CD4-positive, alpha-beta T cell treated with Interleukin-15 for 4 hours (primary cell): ENCODE data around the gene ABTB2.

ENCODE experiments used
- DNase-seq: peaks from one replicate; pipeline ENCODE4 v3.0.0-alpha.2; 2020; ENCODE audit warnings: low spot score

ABTB2 gene

GRCh38 chr11:34341931-34342533 is 15.8 kb downstream of the ABTB2 start:
- no peak for DNase-seq

DNA sequence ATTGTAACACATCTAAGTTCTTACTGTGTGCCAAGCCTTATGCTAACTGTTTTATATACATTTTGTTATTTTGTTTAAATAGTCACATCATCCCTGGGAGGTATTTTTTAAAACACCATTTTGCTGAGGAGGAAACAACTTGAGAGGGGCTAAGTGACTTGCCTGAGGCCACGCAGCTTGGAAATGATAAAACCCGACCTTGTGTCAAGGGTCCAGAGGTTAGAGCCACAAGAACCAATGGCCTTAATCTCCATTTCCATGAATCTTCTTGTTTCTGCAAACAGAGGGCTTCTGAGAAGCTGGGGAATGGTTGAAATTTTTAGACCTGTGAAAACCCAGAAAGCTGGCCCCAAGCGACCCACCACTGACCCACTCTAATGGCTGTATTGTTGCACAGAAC is 16.7 kb downstream of the ABTB2 start:
- DNase-seq = no peak

DNA sequence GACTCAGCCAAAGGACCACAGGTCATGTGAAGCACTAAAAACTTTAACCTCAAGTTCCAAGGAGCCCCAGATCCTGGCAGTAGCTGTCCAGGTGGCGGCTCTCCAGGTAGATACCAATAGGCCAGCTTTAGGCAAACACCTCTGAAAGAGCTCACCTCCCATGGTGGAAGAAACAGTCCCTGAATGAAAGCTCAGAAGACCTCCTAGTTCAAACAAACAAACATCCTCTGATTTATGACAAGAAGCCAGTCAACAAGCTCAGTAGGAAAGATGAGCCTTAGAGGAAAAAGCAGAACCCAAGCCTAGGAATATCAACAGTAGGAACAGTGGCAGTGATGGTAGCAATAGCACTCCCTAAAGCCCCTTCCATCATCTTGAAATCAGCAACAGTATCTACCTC is 17.2 kb downstream of the ABTB2 start:
- no peak for DNase-seq

DNA sequence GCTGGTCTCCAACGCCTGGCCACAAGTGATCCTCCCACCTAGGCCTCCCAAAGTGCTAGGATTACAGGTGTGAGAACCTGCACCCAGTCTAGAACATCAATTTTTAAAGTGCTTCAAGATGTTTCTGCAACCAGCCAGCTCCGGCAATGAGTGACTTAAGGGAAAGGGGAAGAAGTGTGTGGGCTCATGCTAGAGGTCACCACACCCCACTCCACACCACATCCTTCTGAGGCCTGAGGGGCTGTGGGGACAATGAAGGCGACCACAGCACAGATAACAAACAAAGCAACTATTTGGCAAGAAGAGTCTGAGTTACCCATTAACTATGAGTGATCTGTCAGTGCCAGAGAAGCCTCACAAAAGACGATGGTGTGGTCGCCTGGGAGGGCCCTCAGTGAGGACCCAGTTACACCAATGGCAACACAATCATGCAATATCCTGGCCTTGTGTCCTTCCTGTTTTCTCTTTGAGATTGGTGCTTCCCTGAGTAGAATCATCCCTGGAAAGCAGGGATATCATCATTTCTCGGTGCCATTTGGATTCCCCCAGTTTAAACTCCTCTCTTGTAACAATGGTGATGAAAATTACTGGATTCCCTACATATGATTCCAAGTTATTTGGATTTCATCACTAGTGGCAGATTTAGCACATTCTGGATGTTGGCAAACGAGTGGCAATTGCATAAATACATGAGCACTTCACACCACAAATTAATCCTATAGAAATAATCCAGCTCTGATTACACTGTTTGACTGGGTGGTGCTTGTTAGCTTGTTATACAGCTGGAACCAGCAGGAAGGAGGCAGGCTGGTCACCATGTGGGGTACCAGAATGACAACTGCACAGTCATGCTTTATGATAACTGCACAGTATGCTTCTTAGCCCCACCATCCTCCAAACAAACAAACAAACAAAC is 18.4 kb downstream of the ABTB2 start:
- no peak for DNase-seq

GRCh38 chr11:34337016-34337415 is 20.8 kb downstream of the ABTB2 start:
- no peak for DNase-seq

DNA sequence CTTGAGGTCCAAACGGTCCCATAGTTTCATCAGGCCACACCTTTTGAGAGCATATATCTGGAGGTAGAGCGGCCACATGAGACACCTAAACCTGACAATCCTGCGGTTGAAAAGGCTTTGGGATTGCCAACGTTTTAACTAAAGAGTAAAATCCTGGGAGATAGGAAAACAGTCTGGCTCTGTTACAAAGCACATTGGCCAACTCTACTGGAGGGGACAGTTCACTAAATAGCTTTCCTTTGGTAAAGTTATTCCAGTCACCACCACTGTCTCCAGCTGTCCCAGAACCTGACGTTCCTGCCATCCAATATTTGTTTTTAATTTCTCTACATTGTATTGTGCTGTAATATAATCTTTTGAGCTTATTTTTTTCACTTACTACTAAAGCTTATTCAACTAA is 22.0 kb downstream of the ABTB2 start:
- no peak for DNase-seq

DNA sequence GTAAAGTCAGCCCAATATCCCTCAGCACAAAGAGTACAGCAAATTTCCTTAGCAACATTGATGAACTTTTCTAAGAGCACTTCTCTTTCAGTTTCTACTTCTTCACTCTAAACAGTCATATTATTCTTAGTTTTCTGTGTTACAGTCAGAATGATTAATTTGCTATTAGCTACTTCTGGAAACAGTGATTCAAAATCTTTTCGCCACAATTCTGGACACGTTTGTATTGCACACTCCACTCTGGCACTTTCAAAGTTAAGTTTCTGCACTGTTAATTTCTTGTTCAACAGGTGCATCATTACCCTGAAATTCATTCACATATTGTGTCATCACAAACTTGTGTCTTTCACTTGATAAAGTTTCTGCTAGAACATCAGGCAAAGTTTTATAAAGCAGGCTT is 22.5 kb downstream of the ABTB2 start:
- no peak for DNase-seq

GRCh38 chr11:34333787-34334186 is 24.0 kb downstream of the ABTB2 start:
- no peak for DNase-seq

- DNase-seq = no peak
Measured at GRCh38 chr11:34332524-34332923, 25.3 kb downstream of the ABTB2 start.

DNA sequence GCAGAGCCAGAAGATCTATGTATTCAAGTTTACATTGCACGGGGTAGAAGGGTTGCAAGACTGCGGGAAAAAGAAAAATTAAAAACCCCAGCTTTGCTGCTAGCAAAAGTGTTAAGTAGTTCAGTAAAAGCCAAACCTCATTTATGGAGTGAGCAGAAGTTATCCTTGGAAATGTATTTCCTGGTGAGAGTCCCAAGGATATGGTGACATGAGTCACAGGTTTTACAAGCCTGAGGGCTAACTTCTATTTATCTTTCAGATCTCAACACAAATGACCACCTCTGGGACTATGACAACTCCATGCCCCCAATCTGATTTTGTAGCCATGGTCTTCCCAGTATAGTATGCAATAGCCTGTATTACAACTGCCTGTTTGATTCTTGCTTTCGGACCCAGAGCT is 26.1 kb downstream of the ABTB2 start:
- DNase-seq = no peak

DNA sequence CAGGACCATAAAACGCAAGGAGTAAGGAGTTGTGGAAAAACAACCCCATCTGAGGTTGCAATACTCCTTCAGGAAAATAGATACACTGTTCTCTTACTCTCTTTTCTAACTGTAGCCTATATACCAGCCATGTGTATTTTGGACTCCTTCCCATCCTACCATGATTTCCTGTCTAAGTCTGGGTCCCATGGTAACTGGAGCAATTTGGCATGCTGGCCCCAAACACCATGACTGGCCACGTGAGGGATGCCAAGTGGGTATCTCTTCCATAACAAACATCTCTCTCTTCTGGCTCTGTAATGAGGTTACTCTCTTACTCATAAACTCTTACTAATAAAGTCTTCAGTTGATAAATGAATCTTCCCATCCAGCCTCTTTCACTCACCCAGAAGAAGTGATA is 26.5 kb downstream of the ABTB2 start:
- no peak for DNase-seq

DNA sequence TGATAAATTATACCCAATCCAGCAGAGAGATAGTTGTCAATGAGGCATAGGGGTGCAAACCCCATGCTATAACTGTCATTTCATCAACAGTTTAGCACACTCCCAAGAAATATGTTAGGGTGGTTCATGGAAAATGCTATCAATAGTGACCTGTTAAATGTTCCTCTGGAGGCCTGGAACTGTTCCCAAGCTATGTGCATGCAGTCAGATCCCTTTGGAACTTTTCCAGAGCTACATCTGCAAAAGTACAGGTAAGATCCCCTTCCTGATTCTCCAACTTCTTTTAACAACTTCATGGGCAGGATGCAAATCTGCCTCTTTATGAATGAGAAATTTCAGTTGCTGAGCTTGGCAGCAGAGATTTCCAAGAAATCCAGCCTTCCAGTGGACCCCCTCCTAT is 27.2 kb downstream of the ABTB2 start:
- no peak for DNase-seq

DNA sequence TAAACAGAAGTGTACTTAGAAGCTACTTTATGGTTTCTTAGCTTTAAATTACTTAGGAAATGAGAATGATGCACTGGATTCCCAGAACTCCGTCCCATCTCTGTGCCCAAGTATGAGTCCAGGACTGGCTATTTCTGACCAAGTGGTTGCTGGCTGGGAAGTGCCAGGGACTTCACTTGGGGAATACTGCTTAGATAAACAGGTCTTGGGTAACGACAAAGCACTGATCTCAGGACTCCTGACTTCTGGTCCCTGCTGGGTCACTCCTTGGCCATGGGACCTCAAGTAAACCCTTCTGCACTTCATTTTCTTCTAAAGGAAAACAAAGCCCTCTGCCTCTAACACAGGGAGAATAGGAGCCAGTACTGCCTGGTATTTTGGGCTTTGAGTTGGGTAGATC is 27.9 kb downstream of the ABTB2 start:
- DNase-seq = no peak

DNA sequence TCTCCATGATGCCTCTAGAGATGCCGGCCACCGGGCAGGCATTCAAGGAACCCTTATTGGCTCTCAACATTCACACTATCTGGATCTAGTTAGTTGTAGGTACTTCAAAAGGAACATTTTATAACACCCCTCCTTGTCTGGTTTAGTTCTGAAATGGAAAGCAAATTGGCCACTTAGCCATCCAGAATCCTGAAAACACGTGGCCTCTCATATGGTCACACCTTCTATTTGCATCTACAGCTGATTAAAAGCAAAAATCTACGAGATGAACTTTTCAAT is 29.2 kb downstream of the ABTB2 start:
- no peak for DNase-seq

- DNase-seq = no peak
Measured at GRCh38 chr11:34327804-34328631, 29.8 kb downstream of the ABTB2 start.

- no peak for DNase-seq
Measured at GRCh38 chr11:34324466-34324865, 33.3 kb downstream of the ABTB2 start.

GRCh38 chr11:34323601-34324000 is 34.2 kb downstream of the ABTB2 start:
- no peak for DNase-seq

DNA sequence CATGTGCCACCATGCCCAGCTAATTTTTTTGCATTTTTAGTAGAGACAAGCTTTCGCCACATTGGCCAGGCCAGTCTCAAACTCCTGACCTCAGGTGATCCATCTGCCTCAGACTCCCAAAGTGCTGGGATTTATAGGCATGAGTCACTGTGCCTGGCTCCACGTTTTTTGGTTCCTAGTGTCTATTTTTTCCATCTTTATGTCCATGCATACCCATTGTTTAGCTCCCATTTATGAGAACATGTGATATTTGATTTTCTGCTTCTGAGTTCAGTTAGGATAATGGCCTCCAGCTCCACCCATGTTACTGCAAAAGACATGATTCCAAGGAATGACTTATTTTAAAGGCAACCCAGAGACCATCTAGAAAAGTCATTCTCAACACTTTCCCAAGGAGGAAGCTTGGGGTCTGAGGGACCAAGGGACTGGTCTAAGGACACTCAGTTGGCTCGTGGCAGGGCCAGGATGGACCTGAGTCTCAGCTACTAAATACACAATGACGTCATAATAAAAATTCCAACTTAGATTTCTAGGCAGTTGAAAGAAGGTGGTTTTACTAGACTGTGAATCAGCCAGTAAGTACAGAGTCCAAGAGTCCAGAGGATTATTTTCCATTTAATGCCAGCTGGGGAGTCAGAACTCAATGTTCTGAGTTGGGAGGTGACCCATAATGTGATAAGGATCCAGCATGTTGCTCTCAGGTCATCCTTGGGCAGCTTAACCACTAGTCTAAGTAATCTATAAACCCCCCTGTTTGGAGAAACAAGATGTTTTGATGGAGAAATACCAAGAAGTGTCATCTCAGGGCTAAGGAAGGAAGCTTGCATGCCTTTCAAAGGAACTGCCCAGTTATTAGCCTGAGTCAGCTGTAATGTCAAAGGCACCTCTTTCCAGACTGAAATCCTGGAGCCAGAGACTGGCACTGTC is 39.4 kb downstream of the ABTB2 start:
- no peak for DNase-seq

- DNase-seq = no peak
Measured at GRCh38 chr11:34317666-34318065, 40.1 kb downstream of the ABTB2 start.

DNA sequence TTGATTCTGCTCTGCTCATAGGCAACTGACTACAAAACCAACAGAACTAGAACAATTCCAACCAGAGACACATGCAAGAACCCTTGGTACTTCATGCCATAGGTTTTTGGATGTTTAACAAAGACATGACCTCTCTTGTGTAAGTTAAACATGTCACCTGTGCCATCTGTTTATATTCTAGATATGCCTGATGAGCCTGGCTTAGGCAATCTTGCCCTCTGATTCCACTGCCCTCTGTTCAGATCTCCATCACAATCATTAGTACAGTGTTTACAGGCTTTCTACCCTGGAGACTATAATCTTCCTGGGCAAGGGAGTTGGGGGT is 40.8 kb downstream of the ABTB2 start:
- no peak for DNase-seq

- DNase-seq = no peak
Measured at GRCh38 chr11:34316347-34317035, 41.3 kb downstream of the ABTB2 start.

- no peak for DNase-seq
Measured at GRCh38 chr11:34315394-34315793, 42.4 kb downstream of the ABTB2 start.
